Ishikawa (cell line): Measurements from ENCODE around the gene TNFRSF1B.

ENCODE experiments used
- CEBPB ChIP-seq: IDR thresholded peaks from 2 replicates; pipeline ENCODE4 v1.6.1; 2012
- CREB1 ChIP-seq: IDR thresholded peaks from 2 replicates; pipeline ENCODE4 v1.6.1; 2012; ENCODE audit warnings: low read depth
- EP300 ChIP-seq: IDR thresholded peaks from 2 replicates; pipeline ENCODE4 v1.6.1; 2012; ENCODE audit warnings: borderline replicate concordance
- FOXM1 ChIP-seq: IDR thresholded peaks from 2 replicates; pipeline ENCODE4 v1.6.1; 2012; ENCODE audit warnings: low read depth, borderline replicate concordance
- MAX ChIP-seq: IDR thresholded peaks from 2 replicates; pipeline ENCODE4 v1.6.1; 2012
- NFIC ChIP-seq: IDR thresholded peaks from 2 replicates; pipeline ENCODE4 v1.6.1; 2012
- RAD21 ChIP-seq: IDR thresholded peaks from 2 replicates; pipeline ENCODE4 v1.6.1; 2012; ENCODE audit warnings: low read depth
- TAF1 ChIP-seq: IDR thresholded peaks from 2 replicates; pipeline ENCODE4 v1.6.1; 2012; ENCODE audit warnings: low read depth, mild to moderate bottlenecking
- TCF12 ChIP-seq: IDR thresholded peaks from 2 replicates; pipeline ENCODE4 v1.6.1; 2012; ENCODE audit warnings: low read depth
- TEAD4 ChIP-seq: IDR thresholded peaks from 2 replicates; pipeline ENCODE4 v1.6.1; 2012
- USF1 ChIP-seq: IDR thresholded peaks from 2 replicates; pipeline ENCODE4 v1.6.1; 2012
- YY1 ChIP-seq: IDR thresholded peaks from 2 replicates; pipeline ENCODE4 v1.6.1; 2012; ENCODE audit warnings: low read depth
- ZBTB7A ChIP-seq: IDR thresholded peaks from 2 replicates; pipeline ENCODE4 v1.6.1; 2012; ENCODE audit warnings: low read depth
- TF ChIP-seq, protein P1 (sequence below): IDR thresholded peaks from 2 replicates; pipeline ENCODE4 v1.6.1; 2012; ENCODE audit warnings: low read depth, mild to moderate bottlenecking

GRCh38 chr1:12151465-12151864 lies 15.3 kb upstream of the TNFRSF1B start:
- TF ChIP-seq TAF1 (no peak), RAD21 (no peak), YY1 (no peak), MAX (no peak), ZBTB7A (no peak), EP300 (no peak), CREB1 (no peak), CEBPB (no peak), TCF12 (no peak), FOXM1 (no peak), USF1 (no peak), NFIC (no peak), TEAD4 (no peak)
- TF ChIP-seq, protein P1, sequence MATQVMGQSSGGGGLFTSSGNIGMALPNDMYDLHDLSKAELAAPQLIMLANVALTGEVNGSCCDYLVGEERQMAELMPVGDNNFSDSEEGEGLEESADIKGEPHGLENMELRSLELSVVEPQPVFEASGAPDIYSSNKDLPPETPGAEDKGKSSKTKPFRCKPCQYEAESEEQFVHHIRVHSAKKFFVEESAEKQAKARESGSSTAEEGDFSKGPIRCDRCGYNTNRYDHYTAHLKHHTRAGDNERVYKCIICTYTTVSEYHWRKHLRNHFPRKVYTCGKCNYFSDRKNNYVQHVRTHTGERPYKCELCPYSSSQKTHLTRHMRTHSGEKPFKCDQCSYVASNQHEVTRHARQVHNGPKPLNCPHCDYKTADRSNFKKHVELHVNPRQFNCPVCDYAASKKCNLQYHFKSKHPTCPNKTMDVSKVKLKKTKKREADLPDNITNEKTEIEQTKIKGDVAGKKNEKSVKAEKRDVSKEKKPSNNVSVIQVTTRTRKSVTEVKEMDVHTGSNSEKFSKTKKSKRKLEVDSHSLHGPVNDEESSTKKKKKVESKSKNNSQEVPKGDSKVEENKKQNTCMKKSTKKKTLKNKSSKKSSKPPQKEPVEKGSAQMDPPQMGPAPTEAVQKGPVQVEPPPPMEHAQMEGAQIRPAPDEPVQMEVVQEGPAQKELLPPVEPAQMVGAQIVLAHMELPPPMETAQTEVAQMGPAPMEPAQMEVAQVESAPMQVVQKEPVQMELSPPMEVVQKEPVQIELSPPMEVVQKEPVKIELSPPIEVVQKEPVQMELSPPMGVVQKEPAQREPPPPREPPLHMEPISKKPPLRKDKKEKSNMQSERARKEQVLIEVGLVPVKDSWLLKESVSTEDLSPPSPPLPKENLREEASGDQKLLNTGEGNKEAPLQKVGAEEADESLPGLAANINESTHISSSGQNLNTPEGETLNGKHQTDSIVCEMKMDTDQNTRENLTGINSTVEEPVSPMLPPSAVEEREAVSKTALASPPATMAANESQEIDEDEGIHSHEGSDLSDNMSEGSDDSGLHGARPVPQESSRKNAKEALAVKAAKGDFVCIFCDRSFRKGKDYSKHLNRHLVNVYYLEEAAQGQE: no peak
